OCI-LY7 (cell line): ENCODE results near the gene SFTPD. TPM values are rescaled to one million over a fixed set of nuclear protein-coding genes. Genes with fewer than 3 reads are reported as not detected.
A peak's percentile ranks its signal among the peaks of the same experiment; 100 is the strongest.

ENCODE experiments used
- BruUV-seq: library from RNA; stranded (reverse); fragments of 400-500 nt; replicated peaks from 2 replicates; lab custom pipeline; 2021; lab: Mats Ljungman, UMichigan
- CTCF ChIA-PET: fragments of 300-600 bp; sonication (Branson Sonifier 250); formaldehyde crosslinking; loops from one replicate; lab custom pipeline; 2022; ENCODE audit warnings: antibody characterized with exemption; ENCODE audit not compliant: unreplicated experiment; lab: Charles Lee
- POLR2A ChIA-PET: fragments of 300-600 bp; sonication (Branson Sonifier 250); formaldehyde crosslinking; loops from one replicate; lab custom pipeline; 2022; ENCODE audit warnings: antibody characterized with exemption; lab: Charles Lee
- DNase-seq: peaks from one replicate; pipeline ENCODE4 v3.0.0-alpha.2; 2015; ENCODE audit warnings: low spot score
- H2AFZ ChIP-seq: fragments of 200-600 bp; sonication (generic), shearing (Covaris generic); 2 replicates; pipeline ENCODE4 v1.6.1; 2014; ENCODE audit warnings: mild to moderate bottlenecking, antibody characterized with exemption, low read length, moderate library complexity
- H3K27ac ChIP-seq: fragments of 200-600 bp; sonication (generic); 2 replicates; pipeline ENCODE4 v1.5.1; 2014; ENCODE audit warnings: mixed run types, low read depth, mild to moderate bottlenecking, moderate library complexity, low read length, inconsistent platforms; ENCODE audit not compliant: poor library complexity, severe bottlenecking
- H3K36me3 ChIP-seq: fragments of 200-600 bp; sonication (generic); 2 replicates; pipeline ENCODE4 v1.6.1; 2014; ENCODE audit warnings: mild to moderate bottlenecking, antibody characterized with exemption, low read length, moderate library complexity, mixed read lengths; ENCODE audit not compliant: insufficient read depth
- H3K4me1 ChIP-seq: fragments of 200-600 bp; sonication (generic); 2 replicates; pipeline ENCODE4 v1.5.1; 2014; ENCODE audit warnings: mild to moderate bottlenecking, low read length; ENCODE audit not compliant: insufficient read depth, poor library complexity, severe bottlenecking
- H3K4me2 ChIP-seq: fragments of 200-600 bp; sonication (generic); 2 replicates; pipeline ENCODE4 v1.6.1; 2014; ENCODE audit warnings: mild to moderate bottlenecking, low read length
- H3K4me3 ChIP-seq: fragments of 200-600 bp; sonication (generic); 2 replicates; pipeline ENCODE4 v1.5.1; 2014; ENCODE audit warnings: mild to moderate bottlenecking, low read depth, low read length; ENCODE audit not compliant: poor library complexity, severe bottlenecking
- H3K79me2 ChIP-seq: fragments of 200-600 bp; sonication (generic); 2 replicates; pipeline ENCODE4 v1.6.1; 2016; ENCODE audit warnings: low read depth, mild to moderate bottlenecking, low read length, moderate library complexity, mixed read lengths; ENCODE audit not compliant: insufficient read depth
- H3K9me2 ChIP-seq: fragments of 200-600 bp; sonication (generic); 2 replicates; pipeline ENCODE4 v1.6.1; 2016; ENCODE audit warnings: mild to moderate bottlenecking, low read length, mixed read lengths; ENCODE audit not compliant: insufficient read depth
- H3K9me3 ChIP-seq: fragments of 200-600 bp; sonication (generic); 2 replicates; pipeline ENCODE4 v1.6.1; 2014; ENCODE audit warnings: mild to moderate bottlenecking, mixed run types, low read length, mixed read lengths
- H4K20me1 ChIP-seq: fragments of 200-600 bp; sonication (generic); 2 replicates; pipeline ENCODE4 v1.6.1; 2014; ENCODE audit warnings: mild to moderate bottlenecking, antibody characterized with exemption, low read length, moderate library complexity, mixed read lengths; ENCODE audit not compliant: insufficient read depth
- EZH2phosphoT487 ChIP-seq: fragments of 200-600 bp; sonication (generic); IDR thresholded peaks from 2 replicates; pipeline ENCODE4 v1.6.1; 2018; ENCODE audit warnings: low read depth, borderline replicate concordance, mild to moderate bottlenecking, mixed run types, antibody characterized with exemption, low read length, moderate library complexity, mixed read lengths
- intact Hi-C: fragments of 100-400 bp; cut with micrococcal nuclease; formaldehyde crosslinking; loops from one replicate; pipeline ENCODE4 v1.10.0; 2022; ENCODE audit not compliant: unreplicated experiment
- total RNA-seq, 2 experiments: library from RNA; depleted of rRNA in 1 of 2; stranded (reverse); fragments of >200 nt in 1 of 2; shearing (Covaris generic) in 1 of 2; gene quantifications; 2 replicates each; pipeline ENCODE4 v1.2.3, GENCODE V29; 2014 to 2022
- TF ChIP-seq, protein P1 (sequence below): fragments of 200-600 bp; sonication (generic); conservative IDR thresholded peaks from 2 replicates; pipeline ENCODE4 v1.5.1; 2014; ENCODE audit warnings: mild to moderate bottlenecking, antibody characterized with exemption, low read length, moderate library complexity, mixed read lengths

SFTPD gene
- total RNA-seq, 2 experiments from 2014 or later, result not detected

DNA sequence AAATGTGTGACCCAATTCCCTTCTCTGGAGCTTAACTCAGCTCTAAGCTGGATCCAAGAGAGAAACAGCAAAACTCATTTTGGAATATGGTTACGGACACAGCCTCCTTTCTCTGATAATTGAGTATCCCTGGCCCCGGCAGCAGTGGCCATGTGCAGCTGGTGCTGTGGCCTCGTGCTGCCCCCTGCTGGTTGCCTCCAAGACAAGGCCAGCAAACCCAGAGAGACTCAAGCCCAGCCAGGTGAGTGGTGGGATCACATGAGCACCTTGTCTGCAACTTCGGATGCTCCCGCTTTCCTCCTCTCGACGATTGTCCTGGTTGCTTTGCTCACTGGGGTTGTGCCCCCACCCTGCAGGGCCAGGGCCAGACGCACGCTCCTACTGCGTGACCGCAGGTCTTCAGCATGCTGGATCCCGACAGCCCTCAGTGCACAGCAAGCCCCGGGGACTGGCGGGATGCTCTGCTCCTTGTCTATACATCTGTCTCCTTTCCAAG lies 19.4 kb downstream of the SFTPD start:
- H4K20me1 ChIP-seq, result no peaks in the 10 kb centered on the region
- no peak overlapping the region for H3K27ac ChIP-seq
- ChIA-PET POLR2A (no interaction called here), CTCF (no interaction called here)
- intact Hi-C loops, result loop anchor here (1.0 to 5.0 kb wide), 3 partner anchors 282 to 393 kb away; no protein-coding TSS in a partner anchor
- H3K4me1 ChIP-seq, result no peaks in the 10 kb centered on the region
- no peaks in the 10 kb centered on the region for H3K9me2 ChIP-seq
- H3K4me3 ChIP-seq, result no peak overlapping the region
- TF ChIP-seq, protein P1, sequence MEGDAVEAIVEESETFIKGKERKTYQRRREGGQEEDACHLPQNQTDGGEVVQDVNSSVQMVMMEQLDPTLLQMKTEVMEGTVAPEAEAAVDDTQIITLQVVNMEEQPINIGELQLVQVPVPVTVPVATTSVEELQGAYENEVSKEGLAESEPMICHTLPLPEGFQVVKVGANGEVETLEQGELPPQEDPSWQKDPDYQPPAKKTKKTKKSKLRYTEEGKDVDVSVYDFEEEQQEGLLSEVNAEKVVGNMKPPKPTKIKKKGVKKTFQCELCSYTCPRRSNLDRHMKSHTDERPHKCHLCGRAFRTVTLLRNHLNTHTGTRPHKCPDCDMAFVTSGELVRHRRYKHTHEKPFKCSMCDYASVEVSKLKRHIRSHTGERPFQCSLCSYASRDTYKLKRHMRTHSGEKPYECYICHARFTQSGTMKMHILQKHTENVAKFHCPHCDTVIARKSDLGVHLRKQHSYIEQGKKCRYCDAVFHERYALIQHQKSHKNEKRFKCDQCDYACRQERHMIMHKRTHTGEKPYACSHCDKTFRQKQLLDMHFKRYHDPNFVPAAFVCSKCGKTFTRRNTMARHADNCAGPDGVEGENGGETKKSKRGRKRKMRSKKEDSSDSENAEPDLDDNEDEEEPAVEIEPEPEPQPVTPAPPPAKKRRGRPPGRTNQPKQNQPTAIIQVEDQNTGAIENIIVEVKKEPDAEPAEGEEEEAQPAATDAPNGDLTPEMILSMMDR, result peak; percentile 82
- TF ChIP-seq EZH2phosphoT487, result no peak
- no peaks in the 10 kb centered on the region for H3K36me3 ChIP-seq
- no peaks in the 10 kb centered on the region for H3K9me3 ChIP-seq
- no peak overlapping the region for H2AFZ ChIP-seq
- no peaks in the 10 kb centered on the region for H3K79me2 ChIP-seq
- DNase-seq, result peak; percentile 62
- no TSS peak for BruUV-seq
- no peak overlapping the region for H3K4me2 ChIP-seq

- no TSS peak for BruUV-seq
- intact Hi-C loops, result loop anchor here (2.0 to 5.0 kb wide), 2 partner anchors 281 to 391 kb away; no protein-coding TSS in a partner anchor
- TF ChIP-seq, protein P1, result no peak
- TF ChIP-seq EZH2phosphoT487, result no peak
- POLR2A ChIA-PET, result no interaction called here
- DNase-seq, result no peak
- Histone ChIP-seq H4K20me1 (no peaks in the 10 kb centered on the region), H3K4me2 (no peak overlapping the region), H3K27ac (no peak overlapping the region), H3K9me3 (no peaks in the 10 kb centered on the region), H3K79me2 (no peaks in the 10 kb centered on the region), H3K4me3 (no peak overlapping the region), H2AFZ (no peak overlapping the region), H3K9me2 (no peaks in the 10 kb centered on the region), H3K36me3 (no peaks in the 10 kb centered on the region), H3K4me1 (no peaks in the 10 kb centered on the region)
- CTCF ChIA-PET, result no interaction called here
These were observed 20.8 kb downstream of the SFTPD start for GRCh38 chr10:79928028-79928583.

DNA sequence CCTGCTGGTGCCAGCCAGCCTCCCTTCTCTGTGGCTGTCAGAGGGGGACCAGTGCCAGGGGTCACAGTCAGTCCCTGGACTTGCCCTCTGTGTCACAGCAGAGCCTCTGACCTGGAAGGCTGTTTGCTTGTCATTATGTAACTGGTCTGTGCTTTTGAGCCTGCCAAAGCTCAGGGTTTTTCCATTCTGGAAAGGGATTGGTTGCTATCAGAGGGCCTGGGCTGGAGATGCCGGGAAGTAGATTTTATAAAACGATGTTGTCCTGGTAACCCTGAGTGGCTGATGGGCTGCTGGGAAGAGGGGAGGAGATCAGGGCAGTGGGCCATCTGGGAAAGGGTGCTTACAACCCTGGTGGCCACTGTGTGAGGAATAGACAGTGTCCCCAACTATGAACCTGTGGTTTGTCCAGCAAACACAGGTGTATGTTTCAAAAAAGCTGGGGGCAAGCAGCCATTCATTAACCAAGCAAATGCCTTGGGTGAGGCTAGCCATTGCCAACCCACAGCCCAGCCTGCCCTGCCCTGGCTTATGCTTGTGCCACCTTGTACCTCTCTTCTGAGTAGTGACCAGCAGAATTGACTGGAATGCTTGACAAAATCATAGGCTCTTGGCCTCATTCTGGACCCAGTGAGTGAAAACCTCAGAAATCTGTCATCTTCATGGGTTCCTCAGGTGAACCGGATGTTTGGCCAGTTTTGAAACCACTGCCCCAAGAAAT lies 21.6 kb downstream of the SFTPD start:
- Histone ChIP-seq H3K4me3 (no peak overlapping the region), H2AFZ (no peak overlapping the region), H3K79me2 (no peaks in the 10 kb centered on the region), H3K9me3 (no peaks in the 10 kb centered on the region), H3K27ac (no peak overlapping the region), H3K4me2 (no peak overlapping the region), H3K9me2 (no peaks in the 10 kb centered on the region), H3K36me3 (no peaks in the 10 kb centered on the region), H3K4me1 (no peaks in the 10 kb centered on the region), H4K20me1 (no peaks in the 10 kb centered on the region)
- no peak for DNase-seq
- POLR2A ChIA-PET, result no interaction called here
- intact Hi-C loops, result loop anchor here (5.0 kb wide), 1 partner anchor 280 kb away; no protein-coding TSS in a partner anchor
- BruUV-seq, result no TSS peak
- no peak for TF ChIP-seq EZH2phosphoT487
- TF ChIP-seq, protein P1, result no peak
- CTCF ChIA-PET, result no interaction called here
